ENCODE measurements around the gene PCYT1A.

The PCYT1A gene

GRCh38 chr3:196194542-196194915 is 93.0 kb downstream of the PCYT1A start:
- no peak for DNase-seq (ENCODE audit: low read depth in 2 of 2)
- TF ChIP-seq CTCF (IDR thresholded peaks at IDR 0.05; ENCODE audit: low read depth, low read length), result no peak
- no peak overlapping the region for H3K4me3 ChIP-seq (replicated peaks in 1 of 2; ENCODE audit: low read depth in 2 of 2, low read length in 2 of 2)

- TF ChIP-seq CTCF (IDR thresholded peaks at IDR 0.05; ENCODE audit: low read depth, low read length), result no peak
- DNase-seq (ENCODE audit: low read depth in 2 of 2), result peak in 1 of 2 donors; percentile 23
- no peak overlapping the region for H3K4me3 ChIP-seq (replicated peaks in 1 of 2; ENCODE audit: low read depth in 2 of 2, low read length in 2 of 2)
These were observed 93.6 kb downstream of the PCYT1A start for GRCh38 chr3:196193736-196194541.

- no peak for DNase-seq (ENCODE audit: low read depth in 2 of 2)
- no peak for TF ChIP-seq CTCF (IDR thresholded peaks at IDR 0.05; ENCODE audit: low read depth, low read length)
- H3K4me3 ChIP-seq (replicated peaks in 1 of 2; ENCODE audit: low read depth in 2 of 2, low read length in 2 of 2), result no peak overlapping the region
These were observed 94.3 kb downstream of the PCYT1A start for GRCh38 chr3:196193133-196193735.

- H3K4me3 ChIP-seq (replicated peaks in 1 of 2; ENCODE audit: low read depth in 2 of 2, low read length in 2 of 2), result no peak overlapping the region
- DNase-seq (ENCODE audit: low read depth in 2 of 2), result no peak
- TF ChIP-seq CTCF (IDR thresholded peaks at IDR 0.05; ENCODE audit: low read depth, low read length), result no peak
These were observed 94.9 kb downstream of the PCYT1A start for GRCh38 chr3:196192524-196193051.

- TF ChIP-seq CTCF (IDR thresholded peaks at IDR 0.05; ENCODE audit: low read depth, low read length), result no peak
- H3K4me3 ChIP-seq (replicated peaks in 1 of 2; ENCODE audit: low read depth in 2 of 2, low read length in 2 of 2), result no peak overlapping the region
- DNase-seq (ENCODE audit: low read depth in 2 of 2), result no peak
These were observed 95.4 kb downstream of the PCYT1A start for GRCh38 chr3:196192036-196192523.

GRCh38 chr3:196189566-196190347 is 97.8 kb downstream of the PCYT1A start:
- no peak for TF ChIP-seq CTCF (IDR thresholded peaks at IDR 0.05; ENCODE audit: low read depth, low read length)
- no peak for DNase-seq (ENCODE audit: low read depth in 2 of 2)
- H3K4me3 ChIP-seq (replicated peaks in 1 of 2; ENCODE audit: low read depth in 2 of 2, low read length in 2 of 2), result no peak overlapping the region
